Adipocyte (in vitro differentiated cells): Measurements from ENCODE around the gene BRPF1.

ENCODE experiments used
- DNase-seq: peaks from one replicate; pipeline ENCODE4 v3.0.0-alpha.2; 2015; ENCODE audit warnings: low read depth
- H3K27me3 ChIP-seq: replicated peaks from 2 replicates; pipeline ENCODE4 v1.7.0; 2013; ENCODE audit warnings: mild to moderate bottlenecking, low read length, moderate library complexity; ENCODE audit not compliant: control insufficient read depth, insufficient read depth
- H3K36me3 ChIP-seq: 2 replicates; pipeline ENCODE4 v1.7.0; 2013; ENCODE audit warnings: low read length, mild to moderate bottlenecking, moderate library complexity; ENCODE audit not compliant: control insufficient read depth, insufficient read depth, severe bottlenecking
- H3K4me1 ChIP-seq: 2 replicates; pipeline ENCODE4 v1.7.0; 2013; ENCODE audit warnings: mild to moderate bottlenecking, low read length, moderate library complexity; ENCODE audit not compliant: control insufficient read depth, insufficient read depth
- H3K4me3 ChIP-seq: 2 replicates; pipeline ENCODE4 v1.7.0; 2013; ENCODE audit warnings: mild to moderate bottlenecking, low read length, moderate library complexity
- H3K9ac ChIP-seq: 2 replicates; pipeline ENCODE4 v1.7.0; 2013; ENCODE audit warnings: mild to moderate bottlenecking, low read length, moderate library complexity
- H3K9me3 ChIP-seq: 2 replicates; pipeline ENCODE4 v1.7.0; 2013; ENCODE audit warnings: mild to moderate bottlenecking, low read length, moderate library complexity; ENCODE audit not compliant: control insufficient read depth

Gene BRPF1

DNA sequence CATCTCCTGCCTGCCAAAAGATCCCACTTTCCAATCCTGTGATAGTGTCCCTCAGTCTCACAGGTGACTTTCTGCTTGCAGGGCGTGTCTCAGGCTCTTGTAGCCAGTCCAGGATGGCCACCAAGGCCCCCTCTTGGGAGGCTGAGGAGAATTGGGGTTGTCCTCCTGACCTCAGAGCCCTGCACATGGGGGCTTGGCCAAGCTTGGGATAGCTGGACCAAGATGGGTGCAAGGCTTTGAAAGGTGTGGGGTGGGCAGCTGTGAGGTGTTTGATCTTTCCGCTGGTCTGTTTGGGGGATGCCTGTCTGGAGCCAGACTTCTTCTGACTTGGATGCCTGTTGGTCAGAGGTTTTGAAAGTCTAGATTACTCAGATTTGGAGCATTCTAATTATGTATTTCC is 39.9 kb upstream of the BRPF1 start:
- Histone ChIP-seq H3K9me3 (no peaks in the 10 kb centered on the region), H3K36me3 (peaks cover 88% of the 10 kb centered on the region)
- no peak for DNase-seq

DNA sequence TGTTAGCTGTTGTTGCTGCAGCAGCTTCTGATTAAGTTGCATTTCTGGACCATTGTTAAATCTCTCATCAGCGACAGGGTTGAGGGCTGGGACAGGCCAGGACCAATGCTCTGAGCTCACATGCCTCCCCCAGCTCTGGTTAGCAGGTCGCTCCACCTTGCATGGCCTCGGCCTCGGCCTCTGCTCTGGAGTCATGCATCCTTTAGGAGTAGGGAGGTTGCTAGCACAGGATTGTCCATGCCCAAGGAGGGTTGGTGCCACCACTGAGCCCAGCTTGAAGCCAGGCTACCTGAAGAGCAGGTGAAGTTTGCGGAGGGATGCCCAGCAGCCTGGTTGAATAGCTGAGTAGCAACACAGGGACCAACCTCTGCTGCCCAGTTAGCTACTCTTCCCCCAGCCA is 39.1 kb upstream of the BRPF1 start:
- Histone ChIP-seq H3K9me3 (no peaks in the 10 kb centered on the region), H3K36me3 (peaks cover 87% of the 10 kb centered on the region), H3K27me3 (no peaks in the 10 kb centered on the region), H3K4me1 (peaks cover 10% of the 10 kb centered on the region), H3K4me3 (no peak overlapping the region), H3K9ac (no peak overlapping the region)
- no peak for DNase-seq

More for the DNA sequence above, 39.9 kb upstream of the BRPF1 start:
- Histone ChIP-seq H3K4me1 (peaks cover 10% of the 10 kb centered on the region), H3K9ac (no peak overlapping the region), H3K27me3 (no peaks in the 10 kb centered on the region), H3K4me3 (no peak overlapping the region)

DNA sequence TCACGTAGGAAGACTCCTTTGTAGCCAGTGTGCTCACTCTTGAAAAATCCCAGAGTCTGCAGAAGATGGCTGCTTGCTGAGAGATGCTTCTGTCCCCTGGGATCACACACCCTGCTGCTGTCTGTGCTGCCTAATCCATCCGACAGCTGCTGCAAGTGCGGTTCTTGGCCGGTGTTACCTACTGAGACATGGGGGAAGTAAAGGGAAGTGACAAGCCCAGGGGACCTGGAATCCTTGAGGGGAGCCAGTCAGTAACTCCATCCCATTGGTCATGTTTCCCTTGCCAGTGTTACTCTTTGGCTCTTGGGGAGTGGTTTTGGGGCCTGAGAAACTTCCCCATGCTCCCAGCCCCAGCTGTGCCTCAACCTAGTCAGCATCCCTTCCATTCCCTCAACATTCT is 36.2 kb upstream of the BRPF1 start:
- DNase-seq: no peak
- Histone ChIP-seq H3K4me3 (no peak overlapping the region), H3K9me3 (no peaks in the 10 kb centered on the region), H3K27me3 (no peaks in the 10 kb centered on the region), H3K36me3 (peaks cover 70% of the 10 kb centered on the region), H3K4me1 (peaks cover 10% of the 10 kb centered on the region), H3K9ac (no peak overlapping the region)

DNA sequence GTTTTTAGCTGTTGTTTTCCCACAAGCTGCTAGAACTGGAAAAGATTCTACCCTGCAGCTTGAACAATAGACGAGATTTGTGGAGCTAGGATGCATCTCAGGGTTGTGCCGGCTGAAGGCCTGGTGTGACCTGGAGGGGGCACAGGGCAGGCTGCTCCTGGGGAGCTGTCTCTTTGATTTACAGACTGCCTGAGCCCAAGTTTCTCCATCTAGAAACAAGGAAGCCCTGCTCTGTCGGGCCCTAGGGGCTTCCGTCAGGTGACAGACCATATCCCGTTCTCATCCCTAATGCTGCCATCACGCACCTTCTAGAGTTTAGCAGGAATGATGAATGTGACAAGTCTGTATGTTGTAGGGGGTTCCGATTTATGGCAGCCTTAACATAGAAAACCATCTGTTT is 35.8 kb upstream of the BRPF1 start:
- Histone ChIP-seq H3K36me3 (peaks cover 68% of the 10 kb centered on the region), H3K4me1 (peaks cover 6% of the 10 kb centered on the region), H3K4me3 (no peak overlapping the region), H3K27me3 (no peaks in the 10 kb centered on the region), H3K9me3 (no peaks in the 10 kb centered on the region), H3K9ac (no peak overlapping the region)
- no peak for DNase-seq

DNA sequence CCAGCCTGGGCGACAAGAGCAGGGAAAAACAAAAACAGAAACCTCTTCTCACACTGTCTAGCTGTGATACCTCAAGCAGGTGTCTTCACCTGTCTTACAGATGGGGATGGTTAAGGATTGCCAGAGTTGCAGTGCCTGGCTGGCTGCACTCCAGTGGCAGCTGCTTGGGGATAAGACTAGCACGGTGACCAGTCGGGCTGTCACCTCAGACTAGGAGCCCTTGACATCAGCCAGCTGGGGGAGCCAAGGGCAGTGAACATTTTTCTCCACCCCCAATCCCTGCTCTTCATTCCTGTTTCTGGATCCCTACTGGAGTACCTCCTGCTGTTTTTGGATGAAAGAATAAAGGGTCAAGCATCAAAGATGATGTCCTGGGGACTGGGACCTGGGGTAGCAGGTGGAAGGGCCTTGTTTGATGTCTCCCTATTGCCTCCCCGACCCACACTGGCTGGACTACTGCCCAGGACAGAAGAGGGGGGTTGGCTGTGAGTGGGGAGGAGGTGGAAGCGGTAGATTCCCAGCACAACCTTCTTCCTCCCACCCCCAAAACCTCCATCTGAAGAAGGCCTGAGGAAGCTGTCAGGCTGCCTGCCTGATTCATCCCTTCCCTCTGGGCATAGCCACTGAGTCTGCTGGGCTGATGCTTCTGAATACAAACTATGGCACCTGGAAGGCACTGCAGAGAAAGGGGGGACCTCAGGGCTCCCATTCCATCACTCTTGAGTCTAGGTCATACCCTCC is 34.9 kb upstream of the BRPF1 start:
- H3K9ac ChIP-seq: no peak overlapping the region
- no peaks in the 10 kb centered on the region for H3K9me3 ChIP-seq
- no peaks in the 10 kb centered on the region for H3K4me1 ChIP-seq
- H3K27me3 ChIP-seq: no peaks in the 10 kb centered on the region
- H3K36me3 ChIP-seq: peaks cover 63% of the 10 kb centered on the region
- DNase-seq: no peak
- no peak overlapping the region for H3K4me3 ChIP-seq

DNA sequence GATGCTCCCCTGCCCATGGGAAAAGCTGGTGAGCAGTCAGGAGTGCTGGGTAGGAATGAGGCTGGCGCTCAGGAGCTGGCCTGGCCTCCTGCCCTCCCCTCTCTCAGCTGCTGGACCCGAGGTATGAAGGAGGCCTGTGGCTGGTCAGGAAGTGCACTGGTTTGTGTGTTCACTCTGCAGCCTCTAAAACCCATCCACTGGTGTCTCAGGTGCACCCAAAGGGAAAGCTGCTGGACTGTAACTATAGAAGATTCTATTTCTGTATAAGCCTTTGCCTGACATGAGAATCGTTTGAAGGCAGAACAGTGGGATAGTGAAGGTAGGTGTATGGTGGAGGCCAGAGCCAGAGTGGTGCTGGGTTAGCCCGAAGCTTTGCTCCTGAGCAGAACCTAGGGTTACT is 33.6 kb upstream of the BRPF1 start:
- H3K4me3 ChIP-seq: no peak overlapping the region
- no peaks in the 10 kb centered on the region for H3K4me1 ChIP-seq
- H3K9ac ChIP-seq: no peak overlapping the region
- DNase-seq: no peak
- peaks cover 60% of the 10 kb centered on the region for H3K36me3 ChIP-seq
- H3K27me3 ChIP-seq: no peaks in the 10 kb centered on the region
- no peaks in the 10 kb centered on the region for H3K9me3 ChIP-seq

DNA sequence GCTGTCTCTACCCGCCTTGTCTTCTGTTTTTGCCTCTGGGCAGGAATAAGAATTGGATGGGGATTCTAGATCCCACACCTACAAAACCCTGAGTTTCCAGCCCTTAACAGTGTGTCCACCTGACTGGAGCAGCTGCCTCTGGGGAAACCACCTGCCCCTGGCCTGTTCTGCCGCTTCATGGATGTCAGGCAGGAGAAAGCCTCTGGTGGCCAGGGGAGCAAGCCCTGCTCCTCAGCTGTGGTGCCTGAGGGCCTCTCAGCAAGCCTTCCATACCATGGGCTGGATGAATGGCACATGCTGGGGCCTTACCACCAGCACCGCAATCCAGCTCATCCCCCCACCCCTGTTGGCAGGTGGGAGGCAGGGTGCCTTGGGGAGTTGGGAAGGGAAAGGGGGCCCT is 33.2 kb upstream of the BRPF1 start:
- H3K4me1 ChIP-seq: no peaks in the 10 kb centered on the region
- peaks cover under 1% of the 10 kb centered on the region for H3K27me3 ChIP-seq
- H3K36me3 ChIP-seq: peaks cover 56% of the 10 kb centered on the region
- no peak overlapping the region for H3K9ac ChIP-seq
- no peaks in the 10 kb centered on the region for H3K9me3 ChIP-seq
- DNase-seq: no peak
- no peak overlapping the region for H3K4me3 ChIP-seq

DNA sequence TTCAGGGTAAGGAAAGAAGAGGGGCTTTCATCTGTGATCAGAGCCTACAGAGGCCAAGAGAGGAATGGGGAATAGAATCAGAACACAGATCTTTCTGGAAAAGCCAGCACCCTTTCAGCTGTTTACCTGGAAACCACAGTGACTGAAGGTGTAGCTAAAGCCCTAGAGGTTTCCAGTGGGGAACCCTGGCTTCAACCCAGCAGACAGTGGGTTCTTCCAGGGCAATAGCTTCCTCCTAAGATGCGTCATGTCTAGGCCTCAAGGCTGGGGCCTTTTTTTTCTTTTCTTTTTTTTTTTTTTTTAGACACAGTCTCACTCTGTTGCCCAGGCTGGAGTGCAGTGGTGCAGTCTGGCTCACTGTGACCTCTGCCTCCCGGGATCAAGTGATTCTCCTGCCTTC is 31.0 kb upstream of the BRPF1 start:
- Histone ChIP-seq H3K9me3 (no peaks in the 10 kb centered on the region), H3K36me3 (peaks cover 35% of the 10 kb centered on the region), H3K27me3 (peaks cover 10% of the 10 kb centered on the region), H3K4me1 (peaks cover 7% of the 10 kb centered on the region), H3K9ac (no peak overlapping the region), H3K4me3 (no peak overlapping the region)
- DNase-seq: no peak

DNA sequence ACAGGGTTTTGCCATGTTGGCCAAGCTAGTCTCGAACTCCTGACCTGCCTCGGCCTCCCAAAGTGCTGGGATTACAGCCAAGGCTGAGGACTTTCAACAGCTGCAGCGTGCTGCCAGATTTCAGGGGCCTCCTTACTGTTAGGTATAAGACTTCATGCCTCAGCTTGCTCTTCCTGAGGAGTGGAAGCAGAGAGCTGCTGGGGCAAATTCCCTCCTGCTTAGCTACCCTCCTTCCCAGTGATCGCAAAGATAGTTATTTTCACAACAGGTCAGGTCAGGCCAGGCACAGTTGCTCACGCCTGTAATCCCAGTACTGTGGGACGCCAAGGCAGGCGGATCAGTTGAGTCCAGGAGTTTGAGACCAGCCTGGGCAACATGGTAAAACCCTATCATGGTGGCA is 30.5 kb upstream of the BRPF1 start:
- H3K9me3 ChIP-seq: no peaks in the 10 kb centered on the region
- peaks cover 10% of the 10 kb centered on the region for H3K27me3 ChIP-seq
- no peak overlapping the region for H3K9ac ChIP-seq
- peaks cover 7% of the 10 kb centered on the region for H3K4me1 ChIP-seq
- no peak for DNase-seq
- H3K36me3 ChIP-seq: peaks cover 31% of the 10 kb centered on the region
- no peak overlapping the region for H3K4me3 ChIP-seq

DNA sequence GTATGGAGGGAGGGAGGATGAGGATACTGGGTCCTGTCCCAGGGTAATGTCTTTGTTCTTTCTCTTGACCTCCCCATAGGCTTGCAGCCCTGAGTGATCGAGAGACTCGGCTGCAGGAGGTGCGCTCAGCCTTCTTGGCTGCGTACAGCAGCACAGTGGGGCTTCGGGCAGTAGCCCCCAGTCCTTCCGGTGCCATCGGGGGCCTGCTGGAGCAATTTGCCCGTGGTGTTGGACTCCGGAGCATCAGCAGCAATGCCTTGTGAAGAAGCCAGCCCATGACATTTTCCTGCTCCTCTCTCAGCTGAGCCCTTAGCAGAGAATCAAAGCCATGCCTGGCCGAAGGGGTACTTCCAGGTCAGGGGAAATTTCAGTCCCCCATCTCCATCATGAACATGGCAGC is 29.8 kb upstream of the BRPF1 start:
- peaks cover 10% of the 10 kb centered on the region for H3K27me3 ChIP-seq
- no peaks in the 10 kb centered on the region for H3K9me3 ChIP-seq
- H3K36me3 ChIP-seq: peaks cover 28% of the 10 kb centered on the region
- H3K4me3 ChIP-seq: no peak overlapping the region
- H3K9ac ChIP-seq: no peak overlapping the region
- DNase-seq: no peak
- peaks cover 7% of the 10 kb centered on the region for H3K4me1 ChIP-seq

DNA sequence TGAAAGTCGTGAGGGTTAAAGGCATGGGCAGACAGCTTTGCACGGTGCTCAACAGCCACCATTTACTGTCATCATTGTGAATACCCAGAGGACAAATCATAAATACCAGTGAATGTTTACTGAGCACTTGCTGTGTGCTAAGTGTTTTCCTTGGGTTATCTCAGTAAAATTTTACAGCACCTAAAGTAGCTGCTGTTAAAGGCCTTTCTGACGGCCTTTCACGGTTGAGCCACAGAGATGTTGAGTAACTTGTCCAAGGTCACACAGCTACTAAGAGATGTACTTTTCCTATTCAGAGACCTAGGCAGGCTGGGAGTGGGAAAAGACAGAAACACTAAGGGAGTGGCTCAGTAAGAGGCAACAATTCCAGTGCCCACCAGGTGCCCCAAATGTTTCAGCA is 28.3 kb upstream of the BRPF1 start:
- Histone ChIP-seq H3K27me3 (peaks cover 10% of the 10 kb centered on the region), H3K9me3 (no peaks in the 10 kb centered on the region), H3K9ac (no peak overlapping the region), H3K4me3 (no peak overlapping the region), H3K36me3 (peaks cover 14% of the 10 kb centered on the region), H3K4me1 (peaks cover 7% of the 10 kb centered on the region)
- no peak for DNase-seq
